Measurements from ENCODE around the gene SDCCAG8.

SDCCAG8 gene

DNA sequence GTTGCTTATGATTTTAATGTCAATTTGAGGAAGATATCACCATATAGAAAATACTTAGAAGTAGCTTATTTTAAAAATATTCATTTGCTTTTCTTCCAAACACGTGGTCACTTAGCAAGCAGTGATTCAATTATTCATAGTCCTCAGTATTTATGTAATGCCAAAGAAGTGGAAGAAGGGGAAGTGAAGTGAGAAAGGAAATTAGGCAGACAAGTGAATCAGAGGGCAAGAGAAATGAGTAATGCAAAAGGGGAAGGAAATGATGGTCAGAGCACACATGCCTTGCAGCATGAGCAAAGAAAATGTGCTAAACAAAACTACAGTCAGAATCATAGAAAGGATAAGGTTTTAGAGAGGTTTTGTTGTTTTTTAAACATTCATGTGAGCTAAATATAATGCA, 31.8 kb downstream of the SDCCAG8 start:
- Histone ChIP-seq H3K4me3 (ENCODE audit: low read length) (no peak overlapping the region), H3K27me3 (ENCODE audit: control insufficient read depth, insufficient read depth, low read length) (no peaks in the 10 kb centered on the region), H3K9ac (ENCODE audit: low read depth, low read length) (no peak overlapping the region), H3K4me2 (ENCODE audit: low read length) (peak overlapping the region; percentile 25), H3K9me3 (replicated peaks; ENCODE audit: low read length) (no peaks in the 10 kb centered on the region), H3K36me3 (ENCODE audit: insufficient read depth, low read length) (peaks cover 19% of the 10 kb centered on the region), H3K4me1 (ENCODE audit: control insufficient read depth, insufficient read depth, low read length) (peaks cover 36% of the 10 kb centered on the region)

DNA sequence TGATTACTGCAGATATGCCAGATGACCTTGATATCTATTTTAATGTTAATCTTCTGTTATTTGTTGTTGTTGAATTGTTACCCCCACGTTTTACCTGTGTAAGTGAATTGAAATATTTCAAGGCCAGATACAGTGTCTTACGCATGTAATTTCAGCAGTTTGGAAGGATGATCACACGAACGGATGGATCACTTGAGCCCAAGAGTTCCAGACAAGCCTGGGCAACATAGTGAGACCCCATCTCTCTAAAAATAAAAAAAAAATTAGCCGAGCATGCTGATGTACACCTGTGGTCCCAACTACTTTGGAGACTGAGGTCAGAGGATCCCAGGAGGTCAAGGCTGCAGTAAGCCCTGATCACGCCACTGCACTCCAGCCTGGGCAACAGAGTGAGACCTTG, 32.2 kb downstream of the SDCCAG8 start:
- no peaks in the 10 kb centered on the region for H3K9me3 ChIP-seq (replicated peaks; ENCODE audit: low read length)

DNA sequence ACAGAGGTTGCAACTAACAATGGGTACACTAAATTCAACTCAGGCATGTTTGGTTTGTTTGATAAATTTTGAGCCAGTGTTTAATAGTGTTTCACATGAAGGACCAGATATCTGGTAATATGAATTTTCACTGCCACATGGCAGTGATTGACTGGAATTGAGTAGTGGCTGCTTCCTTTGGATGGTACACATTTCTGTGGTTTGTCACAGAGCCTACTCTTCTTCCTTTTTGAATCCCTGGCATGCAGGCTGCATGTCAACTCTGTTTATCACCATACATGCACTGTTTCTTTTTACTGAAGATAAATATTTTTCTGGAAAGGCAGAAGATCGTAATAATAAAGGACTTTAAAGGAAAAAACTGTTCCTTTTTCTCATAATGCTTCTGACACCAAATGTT, 35.5 kb downstream of the SDCCAG8 start:
- H3K36me3 ChIP-seq (ENCODE audit: insufficient read depth, low read length), result peaks cover 18% of the 10 kb centered on the region
- peaks cover 44% of the 10 kb centered on the region for H3K4me1 ChIP-seq (ENCODE audit: control insufficient read depth, insufficient read depth, low read length)
- no peak overlapping the region for H3K9ac ChIP-seq (ENCODE audit: low read depth, low read length)
- no peaks in the 10 kb centered on the region for H3K27me3 ChIP-seq (ENCODE audit: control insufficient read depth, insufficient read depth, low read length)
- H3K4me2 ChIP-seq (ENCODE audit: low read length), result peak overlapping the region; percentile 3
- no peak overlapping the region for H3K4me3 ChIP-seq (ENCODE audit: low read length)
- H3K9me3 ChIP-seq (replicated peaks; ENCODE audit: low read length), result no peaks in the 10 kb centered on the region

More for the DNA sequence above, 32.2 kb downstream of the SDCCAG8 start:
- Histone ChIP-seq H3K27me3 (ENCODE audit: control insufficient read depth, insufficient read depth, low read length) (no peaks in the 10 kb centered on the region), H3K4me3 (ENCODE audit: low read length) (no peak overlapping the region), H3K36me3 (ENCODE audit: insufficient read depth, low read length) (peaks cover 19% of the 10 kb centered on the region), H3K9ac (ENCODE audit: low read depth, low read length) (no peak overlapping the region), H3K4me1 (ENCODE audit: control insufficient read depth, insufficient read depth, low read length) (peaks cover 36% of the 10 kb centered on the region), H3K4me2 (ENCODE audit: low read length) (peak overlapping the region; percentile 13)

DNA sequence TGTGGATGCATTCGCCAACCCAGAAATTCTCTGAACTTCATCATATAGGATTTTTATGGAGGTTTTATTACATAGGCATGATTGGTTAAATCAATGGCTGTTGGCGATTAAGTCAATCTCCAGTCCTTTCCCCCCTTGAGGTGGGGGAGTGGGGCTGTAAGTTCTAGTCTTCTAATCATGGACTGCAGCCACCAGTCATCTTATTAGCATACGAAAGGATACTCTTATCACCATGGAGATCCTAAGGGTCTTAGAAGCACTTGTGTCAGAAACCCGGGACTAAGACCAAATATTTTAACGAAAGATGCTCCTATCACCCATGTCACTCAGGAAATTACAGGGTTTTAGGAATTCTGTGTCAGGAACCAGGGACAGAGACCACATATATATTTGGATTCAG, 36.3 kb downstream of the SDCCAG8 start:
- H3K4me1 ChIP-seq (ENCODE audit: control insufficient read depth, insufficient read depth, low read length), result peaks cover 35% of the 10 kb centered on the region
- no peak overlapping the region for H3K9ac ChIP-seq (ENCODE audit: low read depth, low read length)
- peaks cover 12% of the 10 kb centered on the region for H3K36me3 ChIP-seq (ENCODE audit: insufficient read depth, low read length)
- no peak overlapping the region for H3K4me2 ChIP-seq (ENCODE audit: low read length)
- H3K4me3 ChIP-seq (ENCODE audit: low read length), result no peak overlapping the region
- no peaks in the 10 kb centered on the region for H3K9me3 ChIP-seq (replicated peaks; ENCODE audit: low read length)
- no peaks in the 10 kb centered on the region for H3K27me3 ChIP-seq (ENCODE audit: control insufficient read depth, insufficient read depth, low read length)

DNA sequence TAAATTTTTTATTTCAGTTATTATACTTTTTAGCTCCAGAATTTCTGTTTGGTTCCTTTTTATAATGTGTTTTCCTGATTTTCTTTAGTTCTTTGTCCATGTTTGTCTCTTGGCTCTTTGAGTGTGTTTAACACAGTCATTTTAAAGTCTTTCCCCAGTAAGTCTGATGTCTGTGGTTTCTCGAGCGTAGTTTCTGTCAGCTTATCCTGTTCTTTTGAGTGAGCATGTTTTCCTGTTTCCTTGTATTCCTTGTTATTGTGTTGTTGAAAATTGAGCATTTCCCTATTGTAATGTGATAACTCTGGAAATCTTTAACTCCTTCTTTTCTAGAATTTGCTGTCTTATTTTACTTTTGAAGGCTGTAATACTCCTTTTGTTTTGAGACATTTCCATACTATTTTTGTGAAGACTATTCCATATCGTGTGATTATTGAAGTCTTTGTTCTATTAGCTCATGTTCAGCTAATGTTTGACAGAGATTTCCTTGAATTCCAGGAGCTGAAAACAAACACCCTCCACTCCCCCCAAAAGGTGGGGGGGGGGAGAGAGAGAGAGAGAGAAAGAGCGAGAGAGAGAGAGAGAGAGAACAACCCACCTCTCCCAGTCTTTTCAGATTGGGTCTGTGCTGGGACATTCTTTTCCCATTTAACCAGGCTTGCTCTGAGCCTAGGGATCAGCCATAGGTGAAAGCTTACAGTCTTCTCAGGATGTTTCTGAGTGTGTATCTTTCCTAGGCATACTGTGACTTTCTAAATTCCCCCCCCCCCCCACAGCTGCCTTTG, 38.3 kb downstream of the SDCCAG8 start:
- Histone ChIP-seq H3K9ac (ENCODE audit: low read depth, low read length) (no peak overlapping the region), H3K4me1 (ENCODE audit: control insufficient read depth, insufficient read depth, low read length) (peaks cover 23% of the 10 kb centered on the region), H3K36me3 (ENCODE audit: insufficient read depth, low read length) (peaks cover 15% of the 10 kb centered on the region), H3K4me2 (ENCODE audit: low read length) (no peak overlapping the region), H3K4me3 (ENCODE audit: low read length) (no peak overlapping the region), H3K9me3 (replicated peaks; ENCODE audit: low read length) (no peaks in the 10 kb centered on the region), H3K27me3 (ENCODE audit: control insufficient read depth, insufficient read depth, low read length) (no peaks in the 10 kb centered on the region)

DNA sequence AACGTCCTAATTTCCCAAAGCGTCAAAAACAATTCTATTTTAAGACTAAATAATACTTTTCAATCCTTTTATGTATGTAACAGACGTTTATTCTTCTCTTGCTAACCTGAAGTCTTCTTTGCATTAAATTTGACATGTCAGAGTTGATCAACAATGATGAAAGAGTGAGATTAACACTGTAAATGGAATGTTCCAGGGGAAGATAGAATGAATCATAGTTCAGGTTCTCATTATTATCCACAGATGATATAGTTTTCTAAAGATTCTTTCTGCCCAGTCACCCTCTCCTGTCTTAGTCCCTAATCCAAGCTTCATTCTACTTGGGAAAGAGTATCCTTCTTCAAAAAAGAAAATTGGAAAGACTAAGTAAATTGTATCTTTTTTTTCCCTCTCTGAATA, 38.9 kb downstream of the SDCCAG8 start:
- H3K9me3 ChIP-seq (replicated peaks; ENCODE audit: low read length), result no peaks in the 10 kb centered on the region
- peaks cover 23% of the 10 kb centered on the region for H3K4me1 ChIP-seq (ENCODE audit: control insufficient read depth, insufficient read depth, low read length)
- H3K36me3 ChIP-seq (ENCODE audit: insufficient read depth, low read length), result peaks cover 10% of the 10 kb centered on the region
- no peaks in the 10 kb centered on the region for H3K27me3 ChIP-seq (ENCODE audit: control insufficient read depth, insufficient read depth, low read length)
- no peak overlapping the region for H3K4me3 ChIP-seq (ENCODE audit: low read length)
- no peak overlapping the region for H3K9ac ChIP-seq (ENCODE audit: low read depth, low read length)
- no peak overlapping the region for H3K4me2 ChIP-seq (ENCODE audit: low read length)

DNA sequence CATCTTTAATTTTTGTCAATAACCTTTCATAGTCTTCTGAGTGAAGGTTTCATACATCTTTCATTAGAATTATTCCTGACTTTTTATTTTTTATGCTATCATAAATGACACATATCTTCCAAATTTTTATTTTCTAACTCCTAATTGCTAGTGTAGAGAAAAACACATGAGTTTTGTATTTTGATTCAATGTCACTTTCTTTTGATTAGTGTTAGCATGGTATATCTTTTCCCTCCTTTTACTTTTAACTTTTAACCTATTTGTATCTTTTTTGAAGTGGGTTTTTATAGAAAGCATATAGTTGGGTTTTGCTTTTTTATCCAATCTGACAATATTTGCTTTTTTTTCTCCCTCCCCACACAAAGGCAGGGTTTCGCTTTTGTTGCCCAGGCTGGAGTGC, 43.2 kb downstream of the SDCCAG8 start:
- H3K9ac ChIP-seq (ENCODE audit: low read depth, low read length), result no peak overlapping the region
- no peak overlapping the region for H3K4me2 ChIP-seq (ENCODE audit: low read length)
- no peaks in the 10 kb centered on the region for H3K9me3 ChIP-seq (replicated peaks; ENCODE audit: low read length)
- H3K4me1 ChIP-seq (ENCODE audit: control insufficient read depth, insufficient read depth, low read length), result peaks cover 10% of the 10 kb centered on the region
- H3K36me3 ChIP-seq (ENCODE audit: insufficient read depth, low read length), result peaks cover 10% of the 10 kb centered on the region
- no peak overlapping the region for H3K4me3 ChIP-seq (ENCODE audit: low read length)
- H3K27me3 ChIP-seq (ENCODE audit: control insufficient read depth, insufficient read depth, low read length), result no peaks in the 10 kb centered on the region

DNA sequence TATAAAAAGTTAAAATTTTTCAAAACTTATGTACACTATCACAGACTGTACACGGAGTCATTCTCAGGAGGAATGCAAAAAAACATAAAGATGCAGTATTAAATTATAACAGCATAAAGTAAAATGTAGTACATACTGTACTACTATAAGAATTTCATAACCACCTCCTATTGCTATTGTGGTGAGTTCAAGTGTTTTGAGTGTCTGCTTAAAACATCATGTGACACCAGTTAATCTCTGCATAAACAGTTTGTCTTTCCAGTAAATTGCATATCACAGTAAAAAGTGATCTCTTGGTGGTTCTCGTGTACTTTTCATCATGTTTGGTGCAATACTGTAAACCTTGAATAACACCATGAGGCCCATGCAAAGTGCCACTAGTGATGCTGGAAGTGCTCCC, 45.2 kb downstream of the SDCCAG8 start:
- Histone ChIP-seq H3K4me3 (ENCODE audit: low read length) (no peak overlapping the region), H3K36me3 (ENCODE audit: insufficient read depth, low read length) (peaks cover 10% of the 10 kb centered on the region), H3K4me2 (ENCODE audit: low read length) (no peak overlapping the region), H3K9me3 (replicated peaks; ENCODE audit: low read length) (no peaks in the 10 kb centered on the region), H3K4me1 (ENCODE audit: control insufficient read depth, insufficient read depth, low read length) (no peaks in the 10 kb centered on the region), H3K9ac (ENCODE audit: low read depth, low read length) (no peak overlapping the region), H3K27me3 (ENCODE audit: control insufficient read depth, insufficient read depth, low read length) (no peaks in the 10 kb centered on the region)

DNA sequence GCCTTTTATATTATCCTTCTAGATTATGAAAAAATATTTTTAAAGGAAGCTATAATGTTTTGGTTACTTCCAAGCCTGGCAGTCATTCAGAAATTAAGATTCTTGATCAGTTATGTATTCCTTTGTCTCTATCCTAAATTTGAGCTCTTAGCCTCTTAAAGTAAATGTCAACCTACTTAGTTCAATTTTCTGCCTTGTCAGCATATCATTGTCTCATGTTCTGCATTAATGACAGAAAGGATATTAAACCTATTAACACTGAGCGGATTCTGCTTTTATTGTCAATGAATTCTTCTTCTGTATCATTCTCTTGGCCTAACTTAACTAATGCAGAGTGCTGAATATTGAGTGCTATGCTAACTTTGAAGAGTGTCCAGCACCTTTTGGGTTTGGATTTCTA, 56.0 kb downstream of the SDCCAG8 start:
- no peaks in the 10 kb centered on the region for H3K27me3 ChIP-seq (ENCODE audit: control insufficient read depth, insufficient read depth, low read length)
- H3K4me2 ChIP-seq (ENCODE audit: low read length), result no peak overlapping the region
- no peak overlapping the region for H3K4me3 ChIP-seq (ENCODE audit: low read length)
- H3K36me3 ChIP-seq (ENCODE audit: insufficient read depth, low read length), result peaks cover 34% of the 10 kb centered on the region
- peaks cover 7% of the 10 kb centered on the region for H3K4me1 ChIP-seq (ENCODE audit: control insufficient read depth, insufficient read depth, low read length)
- no peak overlapping the region for H3K9ac ChIP-seq (ENCODE audit: low read depth, low read length)
- no peaks in the 10 kb centered on the region for H3K9me3 ChIP-seq (replicated peaks; ENCODE audit: low read length)

DNA sequence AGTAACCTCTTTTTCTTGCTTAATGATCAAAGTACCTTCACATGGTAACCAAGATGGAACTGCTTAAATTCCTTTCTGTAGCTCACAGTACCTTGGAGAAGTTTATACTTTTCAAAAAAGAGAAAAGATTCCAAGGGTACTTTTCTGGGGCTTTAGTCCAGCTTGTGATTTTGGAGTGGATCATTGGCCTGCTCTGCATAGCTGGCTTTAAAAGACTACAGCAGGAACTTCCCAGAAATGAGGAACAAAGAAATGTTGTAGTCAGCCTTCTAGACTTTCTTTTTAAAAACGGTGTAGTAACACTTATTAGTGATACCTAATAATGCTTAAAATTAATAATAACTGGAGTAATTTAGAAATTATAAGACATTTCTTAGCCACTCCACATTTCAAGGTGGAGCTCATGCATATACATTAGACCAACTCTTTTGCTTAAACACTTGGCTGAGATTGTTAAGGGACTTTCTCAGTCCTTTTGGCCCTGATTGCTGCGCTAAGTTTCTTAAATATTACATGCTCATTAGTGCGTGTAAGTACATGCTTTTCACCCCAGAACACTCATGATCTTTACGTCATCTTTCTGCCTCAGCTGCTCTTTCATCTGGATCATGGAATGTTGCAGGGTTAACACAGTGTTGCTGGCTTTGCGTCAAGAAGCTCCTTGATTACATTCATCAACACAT, 57.3 kb downstream of the SDCCAG8 start:
- Histone ChIP-seq H3K4me2 (ENCODE audit: low read length) (no peak overlapping the region), H3K36me3 (ENCODE audit: insufficient read depth, low read length) (peaks cover 34% of the 10 kb centered on the region), H3K4me3 (ENCODE audit: low read length) (no peak overlapping the region), H3K9me3 (replicated peaks; ENCODE audit: low read length) (no peaks in the 10 kb centered on the region), H3K4me1 (ENCODE audit: control insufficient read depth, insufficient read depth, low read length) (peaks cover 7% of the 10 kb centered on the region), H3K27me3 (ENCODE audit: control insufficient read depth, insufficient read depth, low read length) (no peaks in the 10 kb centered on the region), H3K9ac (ENCODE audit: low read depth, low read length) (no peak overlapping the region)

DNA sequence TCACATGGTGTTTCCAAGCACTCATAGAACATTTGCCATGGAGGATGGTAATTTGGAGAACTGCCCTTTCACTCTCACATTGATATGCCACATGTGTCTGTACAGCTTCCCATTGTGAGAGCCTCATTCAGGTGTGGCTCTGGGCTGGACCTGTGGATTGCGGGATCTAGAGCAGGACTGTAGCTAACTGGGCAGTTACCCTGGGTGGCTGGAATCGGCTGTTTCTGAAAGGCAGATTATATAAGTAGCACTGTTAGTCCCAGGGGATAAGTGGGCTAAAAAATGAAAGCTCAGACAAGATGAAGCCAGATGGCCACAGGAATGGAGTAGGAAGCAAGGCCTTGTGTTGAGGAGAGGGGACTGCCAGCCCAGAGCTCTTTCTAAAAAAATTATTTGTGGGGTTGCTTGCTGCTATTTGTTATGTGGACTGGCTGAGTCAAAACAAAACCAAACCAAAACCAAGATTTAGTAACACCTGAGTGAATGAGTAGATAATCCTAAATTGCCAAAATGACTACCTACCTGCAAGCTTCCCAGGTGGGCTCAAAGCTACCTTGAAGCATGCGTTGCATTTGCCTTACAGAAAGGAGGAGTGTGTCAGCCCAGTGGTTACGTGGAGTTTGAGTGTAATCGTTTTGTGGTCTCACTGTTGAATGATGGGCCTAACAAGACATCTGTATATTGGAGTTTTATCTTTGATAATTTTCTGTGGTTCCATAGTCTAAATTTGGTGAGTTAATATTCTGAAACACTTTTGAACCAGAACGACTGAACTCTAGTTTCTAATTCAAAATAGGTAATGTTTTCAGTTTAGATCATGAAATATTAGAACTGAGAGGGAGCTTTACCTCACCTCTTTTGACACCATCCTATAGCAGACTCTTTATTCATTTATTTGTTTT, 58.0 kb downstream of the SDCCAG8 start:
- no peak overlapping the region for H3K9ac ChIP-seq (ENCODE audit: low read depth, low read length)
- no peak overlapping the region for H3K4me2 ChIP-seq (ENCODE audit: low read length)
- H3K27me3 ChIP-seq (ENCODE audit: control insufficient read depth, insufficient read depth, low read length), result no peaks in the 10 kb centered on the region
- peaks cover 7% of the 10 kb centered on the region for H3K4me1 ChIP-seq (ENCODE audit: control insufficient read depth, insufficient read depth, low read length)
- H3K36me3 ChIP-seq (ENCODE audit: insufficient read depth, low read length), result peaks cover 32% of the 10 kb centered on the region
- H3K4me3 ChIP-seq (ENCODE audit: low read length), result no peak overlapping the region
- H3K9me3 ChIP-seq (replicated peaks; ENCODE audit: low read length), result no peaks in the 10 kb centered on the region

All from skeletal muscle satellite cell (primary cell).